ENCODE measurements around the gene RRP15. TPM values are rescaled to one million over a fixed set of nuclear protein-coding genes. Genes with fewer than 3 reads are reported as not detected.

RRP15 gene
- total and polyA plus RNA-seq, 8 donors: 13.8 to 31.7 (median 26.7) TPM

DNA sequence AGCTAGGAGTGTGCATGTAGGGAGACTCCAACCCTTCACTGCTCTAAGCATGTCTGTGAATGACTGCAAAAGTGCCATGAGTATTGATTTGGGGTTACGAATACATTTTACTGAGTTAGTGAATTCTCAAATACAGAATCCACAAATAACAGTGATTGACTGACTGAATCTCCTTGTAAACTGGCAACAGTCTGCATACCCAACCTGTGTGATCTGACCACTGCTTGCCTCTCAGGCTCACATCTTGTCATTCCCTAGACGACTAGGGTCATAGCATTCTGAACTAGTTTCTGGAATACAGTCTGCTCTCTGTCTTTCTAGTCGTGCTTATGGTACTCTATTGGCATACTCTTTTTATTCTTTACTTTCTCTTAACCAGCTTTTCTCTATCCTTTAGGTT, 7.4 kb downstream of the RRP15 start:
- intact Hi-C loops (cut with DNase I): no loop called here
- Histone ChIP-seq H3K4me3 (no peak overlapping the region), H3K4me1 (no peaks in the 10 kb centered on the region), H3K36me3 (no peaks in the 10 kb centered on the region), H3K9me3 (no peaks in the 10 kb centered on the region), H3K27ac (no peak overlapping the region), H3K27me3 (no peaks in the 10 kb centered on the region)
- no peak for ATAC-seq
- no peak for DNase-seq
- TF ChIP-seq, protein P1, sequence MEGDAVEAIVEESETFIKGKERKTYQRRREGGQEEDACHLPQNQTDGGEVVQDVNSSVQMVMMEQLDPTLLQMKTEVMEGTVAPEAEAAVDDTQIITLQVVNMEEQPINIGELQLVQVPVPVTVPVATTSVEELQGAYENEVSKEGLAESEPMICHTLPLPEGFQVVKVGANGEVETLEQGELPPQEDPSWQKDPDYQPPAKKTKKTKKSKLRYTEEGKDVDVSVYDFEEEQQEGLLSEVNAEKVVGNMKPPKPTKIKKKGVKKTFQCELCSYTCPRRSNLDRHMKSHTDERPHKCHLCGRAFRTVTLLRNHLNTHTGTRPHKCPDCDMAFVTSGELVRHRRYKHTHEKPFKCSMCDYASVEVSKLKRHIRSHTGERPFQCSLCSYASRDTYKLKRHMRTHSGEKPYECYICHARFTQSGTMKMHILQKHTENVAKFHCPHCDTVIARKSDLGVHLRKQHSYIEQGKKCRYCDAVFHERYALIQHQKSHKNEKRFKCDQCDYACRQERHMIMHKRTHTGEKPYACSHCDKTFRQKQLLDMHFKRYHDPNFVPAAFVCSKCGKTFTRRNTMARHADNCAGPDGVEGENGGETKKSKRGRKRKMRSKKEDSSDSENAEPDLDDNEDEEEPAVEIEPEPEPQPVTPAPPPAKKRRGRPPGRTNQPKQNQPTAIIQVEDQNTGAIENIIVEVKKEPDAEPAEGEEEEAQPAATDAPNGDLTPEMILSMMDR (IDR thresholded peaks at IDR 0.05): no peak

GRCh38 chr1:218294546-218294945, 9.5 kb downstream of the RRP15 start:
- no peak for ATAC-seq
- no peak for DNase-seq

DNA sequence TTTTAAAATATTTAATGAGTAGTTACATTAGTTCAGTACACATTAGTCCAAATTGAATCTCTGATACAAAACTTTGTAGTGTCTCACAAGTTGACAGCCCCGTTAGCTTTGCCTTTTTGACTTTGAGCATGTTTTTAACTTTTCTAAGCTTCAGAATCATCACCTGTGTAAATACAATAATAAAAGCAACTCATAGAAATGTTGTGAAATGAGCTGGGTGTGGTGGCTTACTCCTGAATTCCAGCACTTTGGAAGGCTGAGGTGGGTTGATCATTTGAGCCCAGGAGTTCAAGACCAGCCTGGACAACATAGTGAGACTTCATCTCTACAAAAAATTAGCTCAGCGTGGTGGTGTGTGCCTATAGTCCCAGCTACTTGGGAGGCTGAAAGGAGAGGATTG, 11.1 kb downstream of the RRP15 start:
- Histone ChIP-seq H3K4me3 (no peak overlapping the region), H3K27me3 (no peaks in the 10 kb centered on the region), H3K36me3 (no peaks in the 10 kb centered on the region), H3K27ac (no peak overlapping the region), H3K4me1 (no peaks in the 10 kb centered on the region), H3K9me3 (no peaks in the 10 kb centered on the region)
- ATAC-seq (no peak), DNase-seq (no peak)
- intact Hi-C loops (cut with DNase I): no loop called here
- TF ChIP-seq, protein P1 (IDR thresholded peaks at IDR 0.05): no peak

More at GRCh38 chr1:218294546-218294945, 9.5 kb downstream of the RRP15 start:
- H3K27ac ChIP-seq: no peak overlapping the region
- TF ChIP-seq, protein P1 (IDR thresholded peaks at IDR 0.05): no peak
- no peaks in the 10 kb centered on the region for H3K4me1 ChIP-seq
- no peak overlapping the region for H3K4me3 ChIP-seq
- no peaks in the 10 kb centered on the region for H3K9me3 ChIP-seq
- no peaks in the 10 kb centered on the region for H3K27me3 ChIP-seq
- no peaks in the 10 kb centered on the region for H3K36me3 ChIP-seq
- intact Hi-C loops (cut with DNase I): no loop called here

DNA sequence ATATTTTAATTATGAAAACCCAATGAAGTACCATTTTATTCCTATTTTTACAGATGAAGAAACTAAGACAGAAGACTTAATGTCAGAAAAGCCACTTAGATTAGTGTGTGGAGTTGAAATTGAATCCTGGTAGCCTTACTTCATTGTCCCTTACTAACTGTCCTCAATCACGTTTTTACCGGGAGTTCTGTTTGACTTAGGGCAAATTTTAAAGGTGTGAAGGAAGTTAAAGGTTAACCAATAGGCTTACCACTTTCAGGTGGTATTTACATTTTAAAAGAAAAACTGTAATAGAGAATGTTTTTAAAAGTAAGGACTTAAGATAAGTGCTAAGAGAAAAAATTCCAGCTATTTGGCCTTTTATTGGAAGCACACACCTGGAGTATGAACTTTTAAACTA, 12.4 kb downstream of the RRP15 start:
- Histone ChIP-seq H3K4me1 (no peaks in the 10 kb centered on the region), H3K27ac (no peak overlapping the region), H3K4me3 (no peak overlapping the region), H3K36me3 (no peaks in the 10 kb centered on the region), H3K27me3 (no peaks in the 10 kb centered on the region), H3K9me3 (no peaks in the 10 kb centered on the region)
- ATAC-seq: peak; percentile 25
- TF ChIP-seq, protein P1 (IDR thresholded peaks at IDR 0.05): no peak
- intact Hi-C loops (cut with DNase I): no loop called here
- DNase-seq: no peak

DNA sequence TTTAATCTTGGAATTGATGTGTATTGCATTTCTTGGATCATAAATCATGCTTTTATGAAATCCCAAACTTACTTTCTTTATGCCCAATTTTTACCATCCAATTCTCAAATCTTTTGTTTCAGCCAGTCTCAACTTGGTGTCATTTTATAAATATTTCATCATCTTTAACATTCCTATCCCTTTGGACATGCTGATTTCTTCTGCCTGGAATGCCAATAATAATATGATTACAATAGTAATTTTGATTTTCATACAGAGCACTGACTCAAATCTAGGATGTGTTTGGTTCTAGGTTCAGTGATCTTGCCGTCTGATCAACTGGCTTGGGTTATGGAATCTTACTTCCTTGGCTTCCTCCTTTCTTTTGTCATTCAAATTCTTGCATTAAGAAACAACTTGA, 12.8 kb downstream of the RRP15 start:
- Histone ChIP-seq H3K4me1 (no peaks in the 10 kb centered on the region), H3K27me3 (no peaks in the 10 kb centered on the region), H3K9me3 (no peaks in the 10 kb centered on the region), H3K4me3 (no peak overlapping the region), H3K27ac (no peak overlapping the region), H3K36me3 (no peaks in the 10 kb centered on the region)
- no peak for DNase-seq
- intact Hi-C loops (cut with DNase I): no loop called here
- no peak for ATAC-seq
- TF ChIP-seq, protein P1 (IDR thresholded peaks at IDR 0.05): no peak
